Measurements from ENCODE around the gene ATXN7L1. TPM values are rescaled to one million over a fixed set of nuclear protein-coding genes. Genes with fewer than 3 reads are reported as not detected.

The ATXN7L1 gene
- total RNA-seq, 3 donors from 2014 or later (not counting 1 experiment from before 2014, with no cell fraction given) = 37.5 to 48.6 (median 47.9) TPM

GRCh38 chr7:105613611-105614330 lies 262.6 kb downstream of the ATXN7L1 start:
- H3K4me1 ChIP-seq (ENCODE audit: control insufficient read depth, insufficient read depth, low read length) = no peaks in the 10 kb centered on the region
- no peak for TF ChIP-seq CTCF (IDR thresholded peaks at IDR 0.05)
- intact Hi-C loops (cut with micrococcal nuclease) = no loop called here
- no peak overlapping the region for H3K4me3 ChIP-seq (ENCODE audit: low read length)
- WGBS (ENCODE audit: insufficient coverage) = 97% methylated on average over 32 of the region's 32 CpGs
- no peaks in the 10 kb centered on the region for H3K27me3 Mint-ChIP-seq (ENCODE audit: low read depth in 2 of 2)
- no peaks in the 10 kb centered on the region for H3K27me3 ChIP-seq (ENCODE audit: control insufficient read depth, insufficient read depth, low read length)
- DNase-seq (no peak), ATAC-seq (no peak)
- H3K9me3 Mint-ChIP-seq = no peaks in the 10 kb centered on the region
- peaks cover 12% of the 10 kb centered on the region for H3K36me3 Mint-ChIP-seq
- H3K9me3 ChIP-seq (ENCODE audit: control insufficient read depth, insufficient read depth, low read length) = no peaks in the 10 kb centered on the region
- no peak overlapping the region for H3K4me3 Mint-ChIP-seq
- H3K27ac Mint-ChIP-seq = no peak overlapping the region
- peaks cover 15% of the 10 kb centered on the region for H3K36me3 ChIP-seq (ENCODE audit: control insufficient read depth, insufficient read depth, low read length)
- H3K27ac ChIP-seq (ENCODE audit: low read length) = no peak overlapping the region
- no peaks in the 10 kb centered on the region for H3K4me1 Mint-ChIP-seq

DNA sequence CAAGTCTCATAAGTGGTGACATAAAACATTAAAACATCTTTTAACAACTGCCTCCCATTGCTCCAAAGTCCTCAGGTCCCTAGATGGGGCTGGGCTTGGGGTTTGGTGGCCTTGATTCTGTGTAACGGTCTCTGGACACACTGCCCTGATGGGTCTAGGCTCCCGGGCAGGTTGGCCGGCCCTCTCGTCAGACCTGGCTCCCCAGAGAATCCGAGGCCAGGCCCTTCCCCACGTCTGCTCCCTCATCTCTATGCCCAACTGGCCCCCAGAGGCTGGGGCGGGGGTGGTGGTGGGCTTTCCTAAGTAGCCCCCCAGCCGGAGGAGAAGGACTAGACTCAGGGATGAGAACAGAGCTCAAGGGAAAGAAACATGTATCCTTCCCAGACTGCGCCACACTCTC lies 263.6 kb downstream of the ATXN7L1 start:
- Histone ChIP-seq H3K9me3 (ENCODE audit: control insufficient read depth, insufficient read depth, low read length) (no peaks in the 10 kb centered on the region), H3K27ac (ENCODE audit: low read length) (no peak overlapping the region), H3K4me3 (ENCODE audit: low read length) (no peak overlapping the region), H3K27me3 (ENCODE audit: control insufficient read depth, insufficient read depth, low read length) (no peaks in the 10 kb centered on the region), H3K4me1 (ENCODE audit: control insufficient read depth, insufficient read depth, low read length) (no peaks in the 10 kb centered on the region), H3K36me3 (ENCODE audit: control insufficient read depth, insufficient read depth, low read length) (peaks cover 11% of the 10 kb centered on the region)
- Mint-ChIP-seq H3K36me3 (peaks cover 12% of the 10 kb centered on the region), H3K27ac (no peak overlapping the region), H3K9me3 (no peaks in the 10 kb centered on the region), H3K4me3 (no peak overlapping the region), H3K27me3 (ENCODE audit: low read depth in 2 of 2) (no peaks in the 10 kb centered on the region), H3K4me1 (no peaks in the 10 kb centered on the region)
- no peak for ATAC-seq
- no peak for DNase-seq
- WGBS (ENCODE audit: insufficient coverage) = 91% methylated on average over 8 of the region's 9 CpGs
- intact Hi-C loops (cut with micrococcal nuclease) = no loop called here
- no peak for TF ChIP-seq CTCF (IDR thresholded peaks at IDR 0.05)

- peaks cover 12% of the 10 kb centered on the region for H3K36me3 Mint-ChIP-seq
- DNase-seq (no peak), ATAC-seq (no peak)
- no peaks in the 10 kb centered on the region for H3K27me3 Mint-ChIP-seq (ENCODE audit: low read depth in 2 of 2)
- H3K27ac Mint-ChIP-seq = no peak overlapping the region
- H3K4me3 Mint-ChIP-seq = no peak overlapping the region
- no peaks in the 10 kb centered on the region for H3K9me3 ChIP-seq (ENCODE audit: control insufficient read depth, insufficient read depth, low read length)
- no peaks in the 10 kb centered on the region for H3K4me1 Mint-ChIP-seq
- 94% methylated on average over 16 of the region's 16 CpGs for WGBS (ENCODE audit: insufficient coverage)
- intact Hi-C loops (cut with micrococcal nuclease) = no loop called here
- no peak for TF ChIP-seq CTCF (IDR thresholded peaks at IDR 0.05)
- no peak overlapping the region for H3K27ac ChIP-seq (ENCODE audit: low read length)
- no peaks in the 10 kb centered on the region for H3K27me3 ChIP-seq (ENCODE audit: control insufficient read depth, insufficient read depth, low read length)
- H3K4me1 ChIP-seq (ENCODE audit: control insufficient read depth, insufficient read depth, low read length) = no peaks in the 10 kb centered on the region
- no peaks in the 10 kb centered on the region for H3K9me3 Mint-ChIP-seq
- no peak overlapping the region for H3K4me3 ChIP-seq (ENCODE audit: low read length)
- H3K36me3 ChIP-seq (ENCODE audit: control insufficient read depth, insufficient read depth, low read length) = peaks cover 11% of the 10 kb centered on the region
These were observed 264.3 kb downstream of the ATXN7L1 start for GRCh38 chr7:105611856-105612775.

All from natural killer cell (primary cell).